ENCODE measurements around the gene CGB1.

The CGB1 gene

GRCh38 chr19:48993175-48994034 is 43.3 kb downstream of the CGB1 start, which contains the start of the genes GYS1 and RUVBL2:
GYS1 (minus strand) TSS chr19:48993309; CDS start chr19:48993112, 197 bp downstream.
RUVBL2 (plus strand) TSS chr19:48993887; CDS start chr19:48993912, 25 bp downstream.
- DNase-seq (ENCODE audit: low read depth), result peak; percentile 99

- DNase-seq (ENCODE audit: low read depth), result no peak
Measured at GRCh38 chr19:48992581-48993174, 44.0 kb downstream of the CGB1 start.

GRCh38 chr19:48991873-48992580 is 44.7 kb downstream of the CGB1 start:
- no peak for DNase-seq (ENCODE audit: low read depth)

- no peak for DNase-seq (ENCODE audit: low read depth)
Measured at GRCh38 chr19:48991011-48991609, 45.6 kb downstream of the CGB1 start.

- DNase-seq (ENCODE audit: low read depth), result no peak
Measured at GRCh38 chr19:48990400-48990799, 46.3 kb downstream of the CGB1 start.

GRCh38 chr19:48989701-48990291 is 46.9 kb downstream of the CGB1 start:
- DNase-seq (ENCODE audit: low read depth), result no peak

GRCh38 chr19:48988860-48989259 is 47.8 kb downstream of the CGB1 start:
- no peak for DNase-seq (ENCODE audit: low read depth)

GRCh38 chr19:48988286-48988685 is 48.4 kb downstream of the CGB1 start:
- DNase-seq (ENCODE audit: low read depth), result no peak

GRCh38 chr19:48987323-48987722 is 49.4 kb downstream of the CGB1 start:
- no peak for DNase-seq (ENCODE audit: low read depth)

GRCh38 chr19:48986211-48986610 is 50.5 kb downstream of the CGB1 start:
- DNase-seq (ENCODE audit: low read depth), result no peak

- no peak for DNase-seq (ENCODE audit: low read depth)
Measured at GRCh38 chr19:48985711-48986110, 51.0 kb downstream of the CGB1 start.

All from stimulated activated CD8-positive, alpha-beta memory T cell treated with anti-CD3 and anti-CD28 coated beads, Interleukin-12 subunit alpha, Interleukin-12 subunit beta, amount 100 ng/mL, for 4 hours (primary cell).